Kidney (tissue), 14 donors: ENCODE results near the gene ZDHHC3. TPM values are rescaled to one million over a fixed set of nuclear protein-coding genes. Genes with fewer than 3 reads are reported as not detected.

ENCODE experiments used
- DNase-seq, 5 donors: peaks; one replicate each; pipeline ENCODE4 v3.0.0-alpha.2; 2013 to 2020
- FAIRE-seq: peaks from 2 replicates; lab custom pipeline; 2012; peaks lifted over from hg19 to GRCh38; lab: Jason Lieb, UNC
- H3K27ac ChIP-seq, 2 donors: one replicate each; pipeline ENCODE4 v1.7.0; 2013; ENCODE audit warnings: low read depth in 2 of 2, low read length in 2 of 2, inconsistent platforms in 1 of 2
- H3K27me3 ChIP-seq: one replicate; pipeline ENCODE4 v1.7.1; 2013; ENCODE audit warnings: low read length, inconsistent platforms; ENCODE audit not compliant: control insufficient read depth, insufficient read depth
- H3K36me3 ChIP-seq, 3 donors: one replicate each; pipeline versions ENCODE4 v1.7.0 to v1.7.1; 2013; ENCODE audit warnings: low read length in 3 of 3, control low read depth in 1 of 3, inconsistent platforms in 1 of 3; ENCODE audit not compliant: insufficient read depth in 3 of 3, control insufficient read depth in 2 of 3
- H3K4me1 ChIP-seq, 3 donors: one replicate each; pipeline versions ENCODE4 v1.7.0 to v1.7.1; 2013; ENCODE audit warnings: low read length in 3 of 3, inconsistent platforms in 1 of 3, low read depth in 1 of 3; ENCODE audit not compliant: control insufficient read depth in 2 of 3, insufficient read depth in 2 of 3
- H3K4me3 ChIP-seq, 3 donors: one replicate each; pipeline versions ENCODE4 v1.7.0 to v1.8.1; 2013; ENCODE audit warnings: low read length in 3 of 3, control low read depth in 1 of 3, inconsistent platforms in 1 of 3
- H3K9ac ChIP-seq, 3 donors: one replicate each; pipeline versions ENCODE4 v1.7.0 to v1.7.1; 2013; ENCODE audit warnings: low read length in 3 of 3, control low read depth in 1 of 3, inconsistent platforms in 1 of 3
- H3K9me3 ChIP-seq, 3 donors: one replicate each; pipeline versions ENCODE4 v1.7.0 to v1.7.1; 2013; ENCODE audit warnings: low read length in 3 of 3, control low read depth in 1 of 3, inconsistent platforms in 1 of 3; ENCODE audit not compliant: control insufficient read depth in 2 of 3, insufficient read depth in 1 of 3
- CTCF ChIP-seq: IDR thresholded peaks from 3 replicates; pipeline ENCODE4 v1.5.1; 2012; ENCODE audit warnings: mild to moderate bottlenecking, moderate library complexity, borderline replicate concordance; ENCODE audit not compliant: insufficient read depth; ENCODE audit errors: extremely low read depth
- intact Hi-C: fragments of 100-400 bp; cut with DNase I; formaldehyde crosslinking; loops from one replicate; pipeline ENCODE4 v1.11.1; 2022
- polyA plus RNA-seq: library from polyadenylated mRNA; stranded (reverse); fragments of 350-450 nt; fragmentation: Illumina TruSeq; extraction: RNeasy Lipid Tissue Mini Kit (QIAGEN cat#74804); gene quantifications from one replicate; pipeline ENCODE4 v1.2.3, GENCODE V29; 2014; ENCODE audit warnings: low read depth, low replicate concordance; ENCODE audit not compliant: insufficient read depth
- total RNA-seq: library from RNA; stranded (reverse); fragmentation: NEBNext Ultra II Directional; extraction: Animal tissue kit (Norgen Biotek cat#: 25700); gene quantifications from one replicate; pipeline ENCODE4 v1.2.1, GENCODE V29; 2021
- donor health status: control.
- donor health status: control.
- donor health status: control.
- donor health status: control.
- donor health status: control.
- donor health status: DM: yes; HTN: yes; CAD: no.
- donor health status: Normal renal cell carcinoma (clear cell type).

Gene ZDHHC3
- total and polyA plus RNA-seq, 2 donors from 2014 or later, result 60.2 to 71.5 TPM

- Histone ChIP-seq H3K9me3 (no peaks in the 10 kb centered on the region), H3K27ac (no peak overlapping the region), H3K4me3 (no peak overlapping the region), H3K27me3 (no peaks in the 10 kb centered on the region), H3K36me3 (peaks cover 0 to 28% (median 18%) of the 10 kb centered on the region in 3 donors), H3K4me1 (peaks cover 0 to 2% (median 0%) of the 10 kb centered on the region in 3 donors), H3K9ac (no peak overlapping the region)
- no peak for TF ChIP-seq CTCF
- DNase-seq (no peak), FAIRE-seq (no peak)
- intact Hi-C loops, result no loop called here
These were observed 36.4 kb downstream of the ZDHHC3 start for GRCh38 chr3:44939581-44940036.

GRCh38 chr3:44932986-44933944 is 42.7 kb downstream of the ZDHHC3 start:
- H3K9ac ChIP-seq, result no peak overlapping the region
- H3K9me3 ChIP-seq, result no peaks in the 10 kb centered on the region
- H3K36me3 ChIP-seq, result peaks cover 0 to 36% (median 21%) of the 10 kb centered on the region in 3 donors
- DNase-seq, result no peak
- H3K4me3 ChIP-seq, result no peak overlapping the region
- no peak for FAIRE-seq
- H3K4me1 ChIP-seq, result no peaks in the 10 kb centered on the region
- intact Hi-C loops, result no loop called here
- TF ChIP-seq CTCF, result no peak
- H3K27me3 ChIP-seq, result no peaks in the 10 kb centered on the region
- no peak overlapping the region for H3K27ac ChIP-seq

- peaks cover 0 to 39% (median 19%) of the 10 kb centered on the region in 3 donors for H3K36me3 ChIP-seq
- no peaks in the 10 kb centered on the region for H3K27me3 ChIP-seq
- H3K4me3 ChIP-seq, result no peak overlapping the region
- FAIRE-seq, result no peak
- no peak overlapping the region for H3K27ac ChIP-seq
- no peak for TF ChIP-seq CTCF
- intact Hi-C loops, result no loop called here
- DNase-seq, result no peak
- no peaks in the 10 kb centered on the region for H3K9me3 ChIP-seq
- H3K9ac ChIP-seq, result no peak overlapping the region
- H3K4me1 ChIP-seq, result no peaks in the 10 kb centered on the region
These were observed 43.7 kb downstream of the ZDHHC3 start for GRCh38 chr3:44932271-44932670.
